Activated CD4-positive, alpha-beta T cell treated with anti-CD3 and anti-CD28 coated beads, Interleukin-2, amount 50 U/mL, for 16 hours (primary cell): Measurements from ENCODE around the gene CEBPZOS.
"Not testable (repeated sequence)": the region's sequence is repeated elsewhere in the genome, so short reads cannot be mapped to it uniquely, and the experiment has no call there.

Source experiments
- DNase-seq: peaks from one replicate; pipeline ENCODE4 v3.0.0-alpha.2; 2020

CEBPZOS gene

GRCh38 chr2:37191747-37192146 lies 4.5 kb upstream of the CEBPZOS start:
- no peak for DNase-seq

GRCh38 chr2:37192551-37192950 lies 3.7 kb upstream of the CEBPZOS start:
- no peak for DNase-seq

- not testable (repeated sequence) for DNase-seq
Observed at GRCh38 chr2:37195862-37196319, 405 bp upstream of the CEBPZOS start.

- DNase-seq = no peak
Observed at GRCh38 chr2:37198681-37199065, 2.4 kb downstream of the CEBPZOS start.

- peak; percentile 5 for DNase-seq
Observed at GRCh38 chr2:37201208-37201607, 4.9 kb downstream of the CEBPZOS start.

- peak; percentile 43 for DNase-seq
Observed at GRCh38 chr2:37201766-37202165, 5.5 kb downstream of the CEBPZOS start.

- DNase-seq = no peak
Observed at GRCh38 chr2:37203708-37204107, 7.4 kb downstream of the CEBPZOS start.

- not testable (repeated sequence) for DNase-seq
Observed at GRCh38 chr2:37205071-37205661, 8.9 kb downstream of the CEBPZOS start.

GRCh38 chr2:37205689-37206341 lies 9.5 kb downstream of the CEBPZOS start:
- DNase-seq = no peak

GRCh38 chr2:37206760-37207159 lies 10.5 kb downstream of the CEBPZOS start:
- not testable (repeated sequence) for DNase-seq

GRCh38 chr2:37211212-37211611 lies 14.9 kb downstream of the CEBPZOS start:
- no peak for DNase-seq

GRCh38 chr2:37211939-37212338 lies 15.6 kb downstream of the CEBPZOS start:
- DNase-seq = no peak

GRCh38 chr2:37215250-37215649 lies 19.0 kb downstream of the CEBPZOS start:
- no peak for DNase-seq

- no peak for DNase-seq
Observed at GRCh38 chr2:37219046-37219445, 22.8 kb downstream of the CEBPZOS start.

GRCh38 chr2:37223131-37223530 lies 26.8 kb downstream of the CEBPZOS start:
- no peak for DNase-seq

GRCh38 chr2:37224063-37224462 lies 27.8 kb downstream of the CEBPZOS start:
- no peak for DNase-seq

GRCh38 chr2:37225129-37225528 lies 28.8 kb downstream of the CEBPZOS start:
- DNase-seq = not testable (repeated sequence)

- no peak for DNase-seq
Observed at GRCh38 chr2:37226863-37227262, 30.6 kb downstream of the CEBPZOS start.

GRCh38 chr2:37228788-37229187 lies 32.5 kb downstream of the CEBPZOS start:
- DNase-seq = no peak

GRCh38 chr2:37230581-37230980 lies 34.3 kb downstream of the CEBPZOS start:
- DNase-seq = no peak

GRCh38 chr2:37231241-37232130 lies 35.2 kb downstream of the CEBPZOS start, which contains the start of the genes CEBPZ and NDUFAF7:
Gene CEBPZ, minus strand, starts transcription at chr2:37231596. Its CDS starts 29 bp downstream, at chr2:37231567.
Gene NDUFAF7, plus strand, starts transcription at chr2:37231658. Its CDS starts 48 bp downstream, at chr2:37231706.
- peak; percentile 94 for DNase-seq

- DNase-seq = no peak
Observed at GRCh38 chr2:37232131-37232933, 36.0 kb downstream of the CEBPZOS start.

- DNase-seq = no peak
Observed at GRCh38 chr2:37243435-37243834, 47.1 kb downstream of the CEBPZOS start.
